AG04450 (cell line): Measurements from ENCODE around the gene TCN2. TPM values are rescaled to one million over a fixed set of nuclear protein-coding genes. Genes with fewer than 3 reads are reported as not detected.

Experiments used
- CTCF ChIA-PET: fragments of 300-600, 350-600 bp; formaldehyde crosslinking; extraction: SDS; loops from one replicate; lab custom pipeline; 2022; ENCODE audit warnings: antibody characterized with exemption, inconsistent platforms; lab: Charles Lee
- POLR2A ChIA-PET: fragments of 350-600 bp; formaldehyde crosslinking; extraction: SDS; loops from one replicate; lab custom pipeline; 2021; ENCODE audit warnings: antibody characterized with exemption, inconsistent platforms; lab: Yijun Ruan, JAX
- DNase-seq: peaks from one replicate; pipeline ENCODE4 v3.0.0-alpha.2; 2011; ENCODE audit warnings: low read depth, low spot score
- H3K27ac ChIP-seq: one replicate; pipeline ENCODE4 v1.5.1; 2012; ENCODE audit warnings: low read depth, low read length, control low read depth
- H3K27me3 ChIP-seq: one replicate; pipeline ENCODE4 v1.6.0; 2012; ENCODE audit warnings: low read length; ENCODE audit not compliant: control insufficient read depth, insufficient read depth
- H3K4me3 ChIP-seq: 2 replicates; pipeline ENCODE4 v1.5.1; 2011; ENCODE audit warnings: mild to moderate bottlenecking, low read depth, low read length, control low read depth
- H3K9me3 ChIP-seq: 2 replicates; pipeline ENCODE4 v1.5.1; 2012; ENCODE audit warnings: low read length; ENCODE audit not compliant: control insufficient read depth, insufficient read depth
- polyA plus RNA-seq: library from polyadenylated mRNA; depleted of rRNA; stranded (reverse); fragments of >200 nt; gene quantifications from 2 replicates; pipeline ENCODE4 v1.2.3, GENCODE V29; 2011
- TF ChIP-seq, protein P1 (sequence below): IDR thresholded peaks from 2 replicates; pipeline ENCODE4 v1.5.1; 2011; ENCODE audit warnings: low read depth, low read length, control low read depth, inconsistent platforms

The TCN2 gene
- polyA plus RNA-seq, 1 experiment = 6.6 TPM

DNA sequence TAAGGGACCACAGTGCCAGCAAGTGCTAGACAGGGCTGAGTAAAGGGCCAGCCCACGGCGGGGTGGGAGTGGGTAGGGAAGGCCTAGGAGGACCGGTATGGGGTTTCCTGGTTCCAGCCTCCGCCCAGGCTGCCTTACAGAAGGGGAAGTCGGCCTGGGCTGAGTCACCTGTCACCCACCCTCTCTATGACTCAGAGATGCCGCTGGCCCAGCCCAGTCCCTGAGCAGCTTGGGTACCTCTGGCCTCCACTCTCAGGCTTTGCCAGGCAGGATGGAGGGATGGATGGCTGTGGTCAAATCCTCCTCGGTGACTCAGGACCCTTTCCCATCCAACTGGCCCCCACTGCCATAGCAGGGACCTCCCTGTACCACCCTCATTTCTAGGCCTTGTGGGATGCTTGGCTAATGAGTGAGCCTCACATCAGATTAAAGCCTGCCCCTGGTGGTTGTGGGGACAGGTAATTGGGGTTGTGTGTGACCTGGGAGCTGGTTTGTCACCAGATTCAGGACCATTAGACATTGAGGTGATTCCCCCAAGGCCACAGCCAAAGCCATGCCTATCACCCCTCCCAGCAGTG is 42.5 kb downstream of the TCN2 start:
- Histone ChIP-seq H3K27ac (no peak overlapping the region), H3K9me3 (no peaks in the 10 kb centered on the region; the same call in 1 of the 2 replicates), H3K4me3 (no peak overlapping the region), H3K27me3 (no peaks in the 10 kb centered on the region)
- CTCF ChIA-PET = interaction anchor here (0.7 to 1.1 kb wide), 2 partner anchors 15 to 19 kb away, joined by 3 to 5 read pairs; no protein-coding TSS in a partner anchor
- TF ChIP-seq, protein P1, sequence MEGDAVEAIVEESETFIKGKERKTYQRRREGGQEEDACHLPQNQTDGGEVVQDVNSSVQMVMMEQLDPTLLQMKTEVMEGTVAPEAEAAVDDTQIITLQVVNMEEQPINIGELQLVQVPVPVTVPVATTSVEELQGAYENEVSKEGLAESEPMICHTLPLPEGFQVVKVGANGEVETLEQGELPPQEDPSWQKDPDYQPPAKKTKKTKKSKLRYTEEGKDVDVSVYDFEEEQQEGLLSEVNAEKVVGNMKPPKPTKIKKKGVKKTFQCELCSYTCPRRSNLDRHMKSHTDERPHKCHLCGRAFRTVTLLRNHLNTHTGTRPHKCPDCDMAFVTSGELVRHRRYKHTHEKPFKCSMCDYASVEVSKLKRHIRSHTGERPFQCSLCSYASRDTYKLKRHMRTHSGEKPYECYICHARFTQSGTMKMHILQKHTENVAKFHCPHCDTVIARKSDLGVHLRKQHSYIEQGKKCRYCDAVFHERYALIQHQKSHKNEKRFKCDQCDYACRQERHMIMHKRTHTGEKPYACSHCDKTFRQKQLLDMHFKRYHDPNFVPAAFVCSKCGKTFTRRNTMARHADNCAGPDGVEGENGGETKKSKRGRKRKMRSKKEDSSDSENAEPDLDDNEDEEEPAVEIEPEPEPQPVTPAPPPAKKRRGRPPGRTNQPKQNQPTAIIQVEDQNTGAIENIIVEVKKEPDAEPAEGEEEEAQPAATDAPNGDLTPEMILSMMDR = no peak
- POLR2A ChIA-PET = interaction anchor here (1.8 kb wide), 1 partner anchor 14 kb away, joined by 6 read pairs; the partner anchor contains the start of gene SLC35E4
- DNase-seq = no peak

DNA sequence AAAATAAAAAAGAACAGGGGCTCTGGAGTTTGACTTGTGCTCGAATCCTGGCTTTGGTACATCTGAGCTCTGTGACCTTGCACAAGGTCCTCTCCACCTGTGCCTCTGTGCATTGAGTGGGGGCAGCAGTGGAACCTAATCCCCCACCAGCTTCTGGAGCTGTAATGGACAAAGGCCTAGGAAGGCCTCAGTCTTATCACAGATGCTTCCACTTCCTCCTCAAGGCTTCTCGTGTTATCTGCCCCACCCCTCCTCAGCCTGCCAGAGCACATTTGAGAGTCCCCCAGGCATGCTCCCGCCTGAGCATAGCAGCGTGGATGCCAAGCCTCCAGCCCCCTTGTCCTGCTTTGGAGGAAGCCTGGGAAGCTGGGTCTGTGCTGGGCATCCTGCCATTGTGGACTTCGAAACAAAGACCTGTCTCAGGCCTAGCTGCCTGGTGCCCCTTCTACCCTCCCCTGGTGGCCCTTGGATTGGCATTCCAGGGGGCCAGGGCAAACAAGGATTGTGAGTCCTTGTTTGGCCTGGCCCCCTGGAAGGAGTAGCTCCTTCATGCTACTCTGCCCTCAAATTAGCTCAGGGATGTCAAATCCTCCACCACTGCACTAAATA is 43.6 kb downstream of the TCN2 start:
- POLR2A ChIA-PET = interaction anchor here (1.8 kb wide), 1 partner anchor 15 kb away, joined by 6 read pairs; the partner anchor contains the start of gene SLC35E4
- TF ChIP-seq, protein P1 = no peak

DNA sequence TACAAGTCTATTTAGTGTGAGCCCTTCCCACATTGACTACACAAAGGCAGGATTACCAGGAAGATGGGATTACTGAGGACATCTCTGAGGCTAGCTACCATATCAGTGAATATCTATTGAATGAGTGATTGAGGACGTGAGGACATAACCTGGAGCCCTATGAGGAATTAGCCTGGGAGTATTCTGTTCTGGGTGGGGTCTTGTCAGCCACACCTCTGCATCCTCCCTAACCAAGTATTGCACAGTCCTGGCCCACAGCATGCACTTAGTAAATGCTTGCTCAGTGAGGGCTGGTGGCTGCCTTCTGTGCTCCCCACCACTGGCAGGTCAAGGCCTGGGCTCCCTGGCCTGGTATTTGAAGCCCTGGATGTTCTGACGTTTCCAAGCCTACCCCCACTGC is 45.9 kb downstream of the TCN2 start:
- Histone ChIP-seq H3K27ac (no peak overlapping the region), H3K9me3 (no peaks in the 10 kb centered on the region; the same call in 1 of the 2 replicates), H3K4me3 (no peak overlapping the region), H3K27me3 (no peaks in the 10 kb centered on the region)
- DNase-seq = no peak
- TF ChIP-seq, protein P1 = no peak
- POLR2A ChIA-PET = no interaction called here
- CTCF ChIA-PET = no interaction called here

More for the DNA sequence above, 43.6 kb downstream of the TCN2 start:
- Histone ChIP-seq H3K4me3 (no peak overlapping the region), H3K9me3 (no peaks in the 10 kb centered on the region; the same call in 1 of the 2 replicates), H3K27ac (no peak overlapping the region), H3K27me3 (no peaks in the 10 kb centered on the region)
- CTCF ChIA-PET = interaction anchor here (0.6 kb wide), 1 partner anchor 50 kb away, joined by 4 read pairs; no protein-coding TSS in a partner anchor
- DNase-seq = no peak

GRCh38 chr22:30654361-30654760 is 47.4 kb downstream of the TCN2 start:
- Histone ChIP-seq H3K4me3 (no peak overlapping the region), H3K27ac (no peak overlapping the region), H3K27me3 (no peaks in the 10 kb centered on the region), H3K9me3 (no peaks in the 10 kb centered on the region; the same call in 1 of the 2 replicates)
- ChIA-PET POLR2A (no interaction called here), CTCF (interaction anchor here (0.7 kb wide), 1 partner anchor 19 kb away, joined by 3 read pairs; no protein-coding TSS in a partner anchor)
- no peak for DNase-seq
- TF ChIP-seq, protein P1 = no peak

DNA sequence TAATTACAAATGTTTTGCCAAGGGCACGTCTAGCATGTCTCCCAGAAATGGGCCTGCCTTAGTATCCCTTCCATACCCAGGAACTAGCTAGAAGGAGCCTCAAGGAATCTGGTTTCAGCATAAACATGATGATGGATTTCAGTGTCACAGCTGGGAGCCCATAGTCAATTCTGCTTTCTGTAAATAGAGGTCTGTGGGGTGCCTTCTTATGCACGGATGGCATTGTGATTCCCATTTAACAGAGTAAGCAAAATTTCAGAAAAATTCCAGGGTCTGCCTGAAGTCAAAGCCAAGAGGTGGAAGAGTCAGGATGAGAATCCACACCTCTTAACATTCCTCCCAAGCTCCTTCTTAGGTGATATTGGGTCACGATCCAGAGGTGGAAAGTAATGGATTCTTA is 48.6 kb downstream of the TCN2 start:
- no peak for DNase-seq
- H3K27ac ChIP-seq = no peak overlapping the region
- H3K9me3 ChIP-seq = no peaks in the 10 kb centered on the region; the same call in 1 of the 2 replicates
- ChIA-PET CTCF (interaction anchor here (0.6 kb wide), 1 partner anchor 197 kb away, joined by 3 read pairs; no protein-coding TSS in a partner anchor), POLR2A (interaction anchor here (0.7 kb wide), 1 partner anchor 33 kb away, joined by 3 read pairs; no protein-coding TSS in a partner anchor)
- H3K27me3 ChIP-seq = no peaks in the 10 kb centered on the region
- H3K4me3 ChIP-seq = no peak overlapping the region
- TF ChIP-seq, protein P1 = no peak
